PC-3 (cell line): ENCODE measurements around the gene GALNT18.

ENCODE experiments used
- EZH2 ChIP-seq: fragments of 300-600 bp; sonication (generic); IDR thresholded peaks from one replicate; pipeline ENCODE4 v1.6.1; 2017; ENCODE audit warnings: antibody characterized with exemption, mild to moderate bottlenecking, low read length; ENCODE audit not compliant: unreplicated experiment
- TF ChIP-seq, protein P1 (sequence below): fragments of 300-600 bp; sonication (generic); conservative IDR thresholded peaks from 2 replicates; pipeline ENCODE4 v1.5.1; 2017; ENCODE audit warnings: antibody characterized with exemption, low read depth, mild to moderate bottlenecking, low read length

DNA sequence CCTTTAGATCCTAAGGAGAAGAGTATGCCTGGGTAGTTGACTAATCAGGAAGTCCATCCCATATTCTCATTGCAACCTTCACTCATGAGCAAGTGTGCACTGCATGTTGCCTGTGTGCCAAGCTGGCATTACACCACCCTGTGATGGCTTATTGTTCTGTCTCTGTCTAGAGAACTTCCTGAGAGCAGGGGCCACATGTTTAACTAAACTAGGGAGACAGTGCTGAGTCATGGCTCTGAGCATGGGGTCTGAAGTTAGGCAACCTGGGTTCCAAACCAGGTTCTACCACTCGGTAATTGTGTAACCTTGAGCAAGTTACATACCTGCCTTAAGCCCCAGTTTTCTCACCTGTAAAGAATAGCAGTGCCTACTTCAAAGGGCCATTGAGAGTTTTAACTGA, 308.4 kb downstream of the GALNT18 start:
- TF ChIP-seq, protein P1, sequence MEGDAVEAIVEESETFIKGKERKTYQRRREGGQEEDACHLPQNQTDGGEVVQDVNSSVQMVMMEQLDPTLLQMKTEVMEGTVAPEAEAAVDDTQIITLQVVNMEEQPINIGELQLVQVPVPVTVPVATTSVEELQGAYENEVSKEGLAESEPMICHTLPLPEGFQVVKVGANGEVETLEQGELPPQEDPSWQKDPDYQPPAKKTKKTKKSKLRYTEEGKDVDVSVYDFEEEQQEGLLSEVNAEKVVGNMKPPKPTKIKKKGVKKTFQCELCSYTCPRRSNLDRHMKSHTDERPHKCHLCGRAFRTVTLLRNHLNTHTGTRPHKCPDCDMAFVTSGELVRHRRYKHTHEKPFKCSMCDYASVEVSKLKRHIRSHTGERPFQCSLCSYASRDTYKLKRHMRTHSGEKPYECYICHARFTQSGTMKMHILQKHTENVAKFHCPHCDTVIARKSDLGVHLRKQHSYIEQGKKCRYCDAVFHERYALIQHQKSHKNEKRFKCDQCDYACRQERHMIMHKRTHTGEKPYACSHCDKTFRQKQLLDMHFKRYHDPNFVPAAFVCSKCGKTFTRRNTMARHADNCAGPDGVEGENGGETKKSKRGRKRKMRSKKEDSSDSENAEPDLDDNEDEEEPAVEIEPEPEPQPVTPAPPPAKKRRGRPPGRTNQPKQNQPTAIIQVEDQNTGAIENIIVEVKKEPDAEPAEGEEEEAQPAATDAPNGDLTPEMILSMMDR, result no peak
- TF ChIP-seq EZH2, result no peak
